Left kidney (tissue), 2 donors: ENCODE measurements around the gene CHURC1. TPM values are rescaled to one million over a fixed set of nuclear protein-coding genes. Genes with fewer than 3 reads are reported as not detected.

Source experiments
- DNase-seq: peaks from one replicate; pipeline ENCODE4 v3.0.0-alpha.2; 2013
- polyA plus RNA-seq: library from polyadenylated mRNA; unstranded; fragments of 120-200 nt; gene quantifications from one replicate; pipeline ENCODE4 v1.2.1, GENCODE V29; 2013; ENCODE audit not compliant: insufficient read length

CHURC1 gene
- polyA plus RNA-seq, 1 donor, result 63.3 TPM

DNA sequence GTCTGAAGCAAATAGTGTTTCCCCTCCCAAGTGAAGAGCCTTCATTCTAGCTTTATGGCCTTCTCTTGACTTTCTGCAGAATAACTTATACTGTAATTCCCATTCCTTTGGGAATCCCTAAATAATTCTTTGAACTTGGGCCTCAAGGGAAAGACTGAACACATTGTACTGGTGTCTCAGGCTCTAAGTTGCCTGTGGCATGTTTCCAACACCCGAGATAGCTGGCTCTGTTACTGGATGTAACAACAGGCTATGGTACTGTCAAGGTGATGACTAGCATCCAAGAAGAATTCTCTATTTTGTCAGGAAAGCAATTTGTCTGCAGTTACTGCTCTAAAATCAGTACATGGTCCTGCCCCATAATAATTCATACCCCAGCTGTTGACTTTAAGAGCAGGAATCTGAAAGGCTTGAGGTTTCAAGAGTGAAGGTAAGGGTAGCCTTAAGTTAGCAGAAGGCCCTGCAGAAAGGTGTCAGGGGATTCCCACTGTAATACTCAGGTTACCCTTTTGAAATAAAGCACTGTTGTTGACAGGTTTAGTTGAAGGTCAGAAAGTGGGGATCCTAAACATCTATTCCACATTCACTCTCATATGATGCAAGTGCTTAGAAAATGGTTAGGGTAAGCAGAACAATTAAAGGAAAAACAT, 23.0 kb downstream of the CHURC1 start:
- DNase-seq, result no peak

DNA sequence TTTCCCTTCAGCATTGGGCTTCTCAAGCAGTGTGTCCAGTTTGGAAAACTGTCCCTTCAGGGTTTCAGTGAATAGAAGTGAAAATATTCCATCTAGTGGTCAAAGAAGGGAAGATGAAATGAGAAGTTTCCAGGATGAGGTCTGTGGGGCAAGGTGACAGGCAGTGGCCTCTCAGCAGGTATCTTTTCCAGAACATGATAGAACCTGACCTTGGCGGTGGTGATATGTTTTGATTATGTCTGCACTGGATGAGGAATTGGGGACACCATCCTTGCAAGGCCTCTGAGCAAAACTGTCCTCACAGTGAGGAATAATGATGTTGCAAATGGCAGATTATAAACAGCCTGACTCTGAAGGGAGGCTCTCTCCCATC, 23.6 kb downstream of the CHURC1 start:
- DNase-seq, result no peak

DNA sequence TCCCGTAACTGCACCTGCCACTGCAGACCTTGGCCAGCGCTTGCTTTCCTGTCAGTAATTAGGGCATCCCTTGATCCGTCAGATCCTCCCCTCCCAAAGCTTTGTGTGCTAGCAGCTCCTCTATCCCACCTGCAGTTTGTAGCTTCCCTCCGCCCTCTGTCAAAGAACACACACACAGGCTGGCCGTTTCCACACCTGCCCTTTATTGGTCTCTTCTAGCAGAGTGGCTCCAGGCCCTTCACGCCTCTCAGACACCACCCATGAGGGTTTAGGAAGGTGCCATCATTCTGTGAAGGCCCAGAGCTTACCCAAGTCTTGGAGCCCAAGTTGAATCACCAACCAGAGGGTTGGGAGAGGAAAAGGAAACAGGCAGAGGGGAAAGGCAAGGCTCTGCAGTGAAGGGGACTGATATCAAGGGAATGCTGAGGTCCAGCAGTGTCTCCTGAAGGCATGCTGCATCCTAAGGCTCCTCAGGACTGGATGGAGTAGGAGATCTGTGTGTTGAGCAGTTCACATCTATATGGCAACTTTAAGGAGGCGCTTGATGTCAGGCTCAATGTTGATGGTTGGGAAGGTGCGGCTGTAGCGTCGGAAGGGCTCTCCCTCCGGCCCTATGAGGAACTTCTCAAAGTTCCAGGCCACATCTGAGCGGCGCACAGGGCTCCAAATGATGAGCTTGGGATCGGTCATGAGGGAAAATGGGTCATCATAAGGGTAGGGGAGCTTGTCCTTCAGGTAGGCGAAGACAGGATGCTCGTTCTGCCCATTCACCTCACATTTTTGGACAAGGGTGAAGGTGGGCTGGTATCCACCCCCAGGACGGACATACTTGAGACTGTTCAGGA, 24.9 kb downstream of the CHURC1 start:
- no peak for DNase-seq

DNA sequence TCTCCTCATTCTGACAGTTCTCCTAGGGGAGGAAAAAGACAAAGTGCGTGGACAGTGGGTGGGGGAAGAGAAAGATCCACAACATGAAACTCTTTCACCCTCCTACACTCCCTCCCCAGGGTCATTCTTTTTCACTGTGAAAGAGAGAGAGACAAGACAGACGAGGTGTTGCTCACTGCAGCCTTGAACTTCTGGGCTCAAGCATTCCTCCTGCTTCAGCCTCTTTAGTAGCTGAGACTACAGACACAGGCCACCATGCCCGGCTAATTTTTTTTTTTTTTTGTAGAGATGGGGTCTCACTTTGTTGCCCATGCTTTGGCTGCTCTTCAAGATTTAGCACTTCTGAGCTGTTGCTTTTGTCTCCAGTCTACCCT, 25.5 kb downstream of the CHURC1 start:
- DNase-seq, result no peak

DNA sequence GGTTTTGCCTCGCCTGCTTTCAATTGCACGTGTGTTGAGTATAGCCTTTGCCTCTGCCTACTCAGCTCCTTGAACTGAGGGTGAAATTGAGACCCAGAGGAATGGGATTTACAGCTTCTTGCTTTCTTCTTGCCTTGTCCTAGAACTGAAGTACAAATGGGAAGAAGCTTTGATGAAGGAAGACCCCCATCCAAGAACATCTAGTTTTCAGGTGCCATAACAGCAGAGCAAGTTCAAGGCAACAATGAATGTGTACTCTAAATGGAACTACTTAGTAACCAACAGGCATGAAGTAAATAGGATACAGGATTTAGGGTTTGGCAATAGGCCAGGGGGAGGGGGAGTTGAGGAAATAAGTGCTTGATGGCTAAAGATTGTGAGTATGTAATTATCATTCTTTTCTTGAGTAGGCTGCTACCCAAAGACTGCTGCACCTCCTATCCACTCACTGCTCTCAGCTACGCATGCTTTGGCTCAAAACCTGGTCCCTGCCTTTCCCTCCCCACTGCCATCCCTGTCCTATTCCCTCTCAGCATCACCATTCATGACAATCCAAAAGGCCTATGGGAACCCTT, 26.2 kb downstream of the CHURC1 start:
- no peak for DNase-seq

DNA sequence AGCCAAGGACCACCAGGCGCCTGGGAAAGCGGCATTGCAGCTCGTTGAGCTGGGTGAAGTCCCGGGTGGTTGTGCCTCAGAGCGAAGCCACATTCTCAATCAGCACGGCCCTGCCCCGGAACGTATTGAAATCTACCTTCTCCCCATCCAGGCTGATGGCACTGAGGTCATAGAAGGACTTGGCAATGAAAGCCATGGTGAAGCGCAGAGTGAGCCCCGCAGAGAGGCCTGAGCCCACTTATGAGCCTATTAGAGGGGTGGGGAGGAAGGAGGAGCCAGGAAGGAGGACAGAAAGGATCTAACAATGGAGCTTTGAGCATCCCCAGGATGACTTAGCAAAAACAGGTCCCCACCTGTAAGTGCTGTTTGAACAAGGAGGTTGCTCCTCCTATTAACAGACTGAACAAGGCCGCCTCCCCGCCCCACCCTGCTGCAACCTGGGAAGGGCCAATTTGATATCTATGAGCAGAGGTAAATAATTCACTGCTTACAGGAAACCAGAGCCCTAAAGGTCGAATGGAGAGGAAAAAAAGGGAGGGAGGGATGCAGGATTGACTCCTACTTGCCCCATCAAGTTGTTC, 28.4 kb downstream of the CHURC1 start, which contains the start of gene GPX2:
Gene GPX2 (minus strand): TSS at position 215 of the 581 bp plus-strand sequence. CDS start 19 bp downstream, at position 196.
- DNase-seq, result no peak

DNA sequence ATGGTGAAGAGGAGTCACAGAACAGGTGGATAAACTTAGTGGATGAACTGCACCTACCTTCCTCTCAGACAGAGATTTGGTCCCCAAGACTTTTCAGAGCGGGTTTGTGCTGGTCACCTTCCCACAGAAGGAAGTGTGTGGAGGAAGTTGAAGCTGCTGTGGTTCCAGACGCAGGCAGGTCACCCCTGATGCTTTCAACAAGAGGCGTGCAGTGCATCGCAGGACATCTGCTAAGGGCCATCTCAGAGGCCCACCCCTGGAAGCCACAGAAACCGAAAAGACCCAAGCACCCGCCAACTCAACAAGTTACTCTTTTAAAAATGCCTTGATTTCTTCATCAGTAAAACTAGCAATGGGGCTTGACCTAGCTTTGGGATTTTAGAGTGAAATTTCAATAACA, 29.3 kb downstream of the CHURC1 start:
- no peak for DNase-seq

DNA sequence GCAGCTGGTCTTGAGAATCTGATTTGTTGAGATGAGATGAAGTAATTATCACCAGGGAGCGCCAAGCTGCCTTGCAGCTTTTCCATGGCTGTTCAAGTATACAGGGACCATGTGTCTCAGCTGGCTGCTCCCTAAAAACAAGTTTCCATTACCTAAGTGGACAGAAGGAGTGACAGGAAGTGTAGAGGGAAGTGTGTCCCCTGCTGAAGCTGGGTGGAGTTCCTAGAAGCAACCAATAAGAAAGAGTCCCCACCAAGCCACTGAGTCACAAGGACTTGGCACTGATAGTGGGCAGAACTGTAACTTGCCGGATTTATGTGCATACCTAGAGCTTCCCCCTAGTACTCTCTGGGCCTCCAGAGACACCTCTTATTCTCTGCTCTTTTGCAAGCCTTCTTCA, 29.8 kb downstream of the CHURC1 start:
- no peak for DNase-seq

DNA sequence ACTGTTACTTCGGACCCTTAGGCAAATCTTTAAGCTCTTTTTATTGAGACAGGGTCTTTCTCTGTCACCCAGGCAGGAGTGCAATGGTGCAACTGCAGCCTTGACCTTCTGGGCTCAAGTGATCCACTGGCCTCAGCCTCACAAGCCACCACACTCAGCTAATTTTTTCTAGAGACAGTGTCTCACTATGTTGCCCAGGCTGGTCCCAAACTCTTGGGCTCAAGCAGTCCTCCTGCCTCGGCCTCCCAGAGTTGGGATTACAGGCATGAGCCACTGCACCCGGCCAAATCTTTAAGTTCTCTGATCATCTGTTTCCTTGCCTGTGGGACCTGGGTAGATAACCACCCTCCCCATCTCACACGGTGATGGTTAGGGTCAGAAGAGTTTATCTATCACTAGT, 30.6 kb downstream of the CHURC1 start:
- DNase-seq, result no peak

DNA sequence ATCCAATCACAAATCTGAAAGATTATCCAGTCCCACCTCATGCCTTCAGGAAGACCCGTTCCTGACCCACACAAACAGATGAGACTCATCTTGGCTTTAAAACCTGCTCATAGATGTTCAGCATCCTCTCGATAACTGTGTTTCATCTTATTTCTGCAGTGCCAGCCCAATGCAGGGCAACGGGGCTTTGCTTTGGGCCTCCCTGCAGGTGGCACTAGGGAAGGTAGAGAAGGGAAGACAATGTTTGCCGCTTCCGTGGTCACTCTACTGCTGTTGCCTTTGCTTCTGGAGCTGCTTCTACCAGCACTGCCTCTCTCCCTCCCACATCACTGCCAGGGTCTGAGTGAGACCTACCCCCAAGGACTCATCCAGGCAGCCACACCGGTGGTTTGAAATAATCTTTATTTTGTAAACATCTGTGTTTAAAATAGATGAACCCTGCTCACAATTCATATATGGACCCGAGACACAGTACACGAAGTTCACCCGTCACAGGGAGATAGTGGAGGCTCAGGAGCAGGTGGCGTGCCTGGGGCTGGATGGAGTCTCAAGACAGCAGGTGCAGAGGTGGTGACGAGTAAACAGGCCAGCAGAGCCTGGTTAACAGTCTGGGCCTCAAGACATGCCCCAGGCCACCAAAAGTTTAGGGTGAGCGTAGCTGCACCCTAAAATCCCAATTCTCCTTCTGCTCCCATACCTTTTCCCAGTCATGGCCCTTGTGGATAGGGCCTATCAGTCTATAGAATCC, 31.4 kb downstream of the CHURC1 start:
- DNase-seq, result no peak

DNA sequence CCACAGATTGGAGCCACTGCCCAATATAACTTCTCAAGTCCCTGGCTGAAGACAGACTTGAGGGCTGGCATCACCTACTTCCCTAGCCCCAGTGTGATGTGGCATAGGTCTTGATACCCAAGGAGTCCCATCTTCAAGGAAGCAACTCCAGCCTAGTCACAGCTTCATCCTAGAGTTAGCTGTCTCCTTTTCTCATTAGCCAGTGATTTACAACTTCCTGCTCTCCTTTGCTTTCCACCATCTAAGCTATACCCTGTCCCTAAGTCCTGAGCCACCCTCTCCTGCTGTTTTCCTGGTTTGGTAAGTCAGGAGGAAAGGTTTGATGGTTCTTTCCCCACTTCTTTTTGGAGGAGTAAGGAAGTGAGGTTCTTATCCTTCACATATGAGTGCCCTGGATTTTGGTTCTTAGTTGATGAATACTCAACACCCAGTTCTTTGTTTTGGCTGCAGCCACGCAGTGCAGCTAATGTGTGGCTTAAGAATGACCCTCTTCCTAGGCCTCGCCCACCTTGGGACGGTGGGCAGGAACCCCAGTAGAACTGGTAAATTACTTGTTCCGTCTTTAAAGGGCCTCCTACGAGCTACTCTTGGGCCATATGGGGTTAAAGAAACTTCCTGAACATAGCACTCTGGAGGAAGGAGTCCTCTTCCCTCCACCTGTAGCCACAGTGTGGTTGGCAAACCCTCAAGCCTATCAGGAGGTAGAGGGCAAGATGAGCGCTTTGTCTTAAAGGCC, 32.2 kb downstream of the CHURC1 start:
- DNase-seq, result no peak

DNA sequence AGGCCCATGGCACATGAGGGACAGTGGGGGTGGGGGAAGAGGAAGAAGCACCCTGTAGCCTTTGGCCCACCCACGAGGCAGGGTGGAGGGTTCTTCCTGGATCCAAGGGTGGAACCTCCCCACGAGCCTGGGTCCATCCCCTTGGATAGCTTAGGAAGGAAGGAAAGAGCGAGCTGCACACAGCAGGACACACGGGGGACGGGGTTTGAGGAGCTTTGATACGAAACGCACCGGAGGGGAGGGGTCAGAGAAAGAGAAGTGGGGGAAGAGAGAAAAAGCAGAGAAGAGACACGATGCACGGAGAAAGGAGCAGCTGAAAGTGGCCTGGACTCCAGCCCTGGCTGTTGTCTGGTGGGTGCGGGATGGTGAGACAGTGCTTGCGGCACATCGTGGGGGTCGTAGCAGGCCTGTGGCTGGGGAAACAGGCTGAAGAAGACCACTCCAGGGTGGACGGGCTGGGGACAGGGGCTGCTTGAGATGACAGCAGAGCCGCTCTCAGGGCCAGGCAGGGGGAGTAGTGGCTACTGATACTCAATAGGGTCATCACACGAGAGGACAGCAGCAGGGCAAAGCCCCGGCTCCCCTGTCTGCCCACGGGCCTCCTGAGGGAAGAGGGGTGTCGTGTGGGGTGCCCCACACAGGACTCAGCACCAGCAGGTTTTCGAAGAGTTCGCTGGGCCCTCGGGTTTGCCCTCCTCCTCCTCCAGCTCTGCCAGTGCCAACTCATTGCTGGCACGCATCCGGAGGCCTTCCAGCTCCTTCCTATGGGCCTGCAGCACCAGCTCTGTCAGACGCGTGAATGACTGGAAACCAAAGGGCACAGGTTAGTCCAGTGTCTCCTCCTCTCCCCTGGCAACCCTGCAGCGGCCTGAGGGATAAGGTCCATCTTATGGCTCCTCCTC, 33.7 kb downstream of the CHURC1 start:
- DNase-seq, result no peak

DNA sequence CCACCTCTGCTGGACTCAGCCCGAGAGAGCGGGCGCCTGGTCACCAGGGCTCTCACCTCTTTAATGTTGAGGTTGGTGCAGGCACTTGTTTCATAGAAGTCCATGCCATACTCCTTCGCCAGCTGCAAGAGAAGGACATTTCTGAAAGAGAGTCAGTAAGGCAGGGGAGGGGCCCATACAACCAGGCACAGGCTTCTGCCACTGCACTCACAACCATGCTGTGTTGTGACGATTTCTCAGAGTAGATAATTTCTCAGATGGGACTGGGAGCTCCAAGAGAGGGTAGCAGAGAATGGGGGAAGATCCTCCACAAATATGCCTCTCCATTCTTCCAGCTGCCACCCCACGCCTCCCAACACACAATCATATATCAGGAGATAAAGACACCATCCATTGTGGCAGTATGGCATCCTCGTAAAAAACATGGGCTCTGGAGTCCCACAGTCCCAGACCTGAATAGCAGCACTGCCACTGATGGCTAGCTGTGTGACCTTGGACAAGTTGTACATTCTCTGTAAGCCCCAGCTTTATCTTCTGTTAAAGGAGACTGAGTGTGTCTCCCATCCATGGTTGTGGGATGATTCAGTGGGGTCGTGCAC, 34.5 kb downstream of the CHURC1 start:
- DNase-seq, result no peak

DNA sequence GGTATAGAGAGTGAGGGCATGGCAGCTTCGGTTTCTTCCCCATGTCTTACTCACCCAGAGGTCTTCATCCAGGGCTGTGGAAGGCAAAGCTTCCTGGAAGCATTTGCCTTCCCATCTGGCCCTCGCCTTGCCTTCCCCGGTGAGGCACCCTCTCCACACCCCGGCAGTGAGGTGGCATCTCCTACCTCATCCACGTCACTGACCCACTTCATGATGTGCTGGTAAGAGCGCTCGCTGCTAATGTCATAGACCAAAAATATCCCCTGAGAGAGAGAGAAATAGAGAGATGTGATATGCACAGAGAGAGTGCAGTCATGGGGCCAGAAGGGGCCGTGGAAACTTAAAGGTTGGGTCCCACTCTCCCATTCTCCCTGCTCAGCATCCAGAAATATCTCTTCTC, 36.6 kb downstream of the CHURC1 start:
- DNase-seq, result no peak

DNA sequence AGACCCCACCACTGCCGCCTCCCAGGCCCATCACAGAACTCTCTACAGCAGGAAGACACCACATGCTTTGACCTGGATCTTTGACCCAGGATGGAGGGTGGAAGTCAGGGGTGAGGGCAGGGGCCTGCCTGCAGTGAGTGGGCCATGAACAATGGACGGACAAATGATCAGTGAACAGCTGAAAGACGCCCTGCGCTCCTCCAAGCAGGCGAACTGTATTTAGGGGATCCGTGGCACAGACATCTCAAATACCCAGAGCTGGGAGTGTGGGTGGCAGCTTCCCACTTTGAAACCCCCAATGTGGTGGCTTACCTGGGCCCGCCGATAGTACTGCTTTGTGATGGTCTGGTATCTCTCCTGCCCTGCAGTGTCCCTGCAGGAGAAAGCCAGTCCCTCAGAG, 37.0 kb downstream of the CHURC1 start:
- DNase-seq, result no peak

DNA sequence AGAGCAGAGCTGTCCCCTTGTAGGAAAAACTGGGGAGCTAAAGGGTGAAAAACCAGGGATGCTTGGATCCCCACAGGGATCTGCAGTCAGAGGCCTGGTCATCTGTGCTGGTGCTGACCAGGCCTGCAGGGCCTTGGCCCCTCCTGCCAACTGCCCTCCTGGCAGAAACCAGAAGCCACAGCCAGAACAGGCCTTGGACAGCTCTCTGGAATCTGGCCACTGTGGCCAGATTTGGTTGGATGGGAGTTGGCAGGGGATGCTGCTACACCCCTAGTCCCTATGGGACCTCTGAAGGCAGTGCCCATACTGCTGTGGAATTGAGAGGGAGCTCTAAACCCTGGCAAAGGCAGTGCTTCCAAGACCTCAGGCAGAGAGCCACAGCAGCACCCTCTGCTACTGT, 37.5 kb downstream of the CHURC1 start:
- no peak for DNase-seq

DNA sequence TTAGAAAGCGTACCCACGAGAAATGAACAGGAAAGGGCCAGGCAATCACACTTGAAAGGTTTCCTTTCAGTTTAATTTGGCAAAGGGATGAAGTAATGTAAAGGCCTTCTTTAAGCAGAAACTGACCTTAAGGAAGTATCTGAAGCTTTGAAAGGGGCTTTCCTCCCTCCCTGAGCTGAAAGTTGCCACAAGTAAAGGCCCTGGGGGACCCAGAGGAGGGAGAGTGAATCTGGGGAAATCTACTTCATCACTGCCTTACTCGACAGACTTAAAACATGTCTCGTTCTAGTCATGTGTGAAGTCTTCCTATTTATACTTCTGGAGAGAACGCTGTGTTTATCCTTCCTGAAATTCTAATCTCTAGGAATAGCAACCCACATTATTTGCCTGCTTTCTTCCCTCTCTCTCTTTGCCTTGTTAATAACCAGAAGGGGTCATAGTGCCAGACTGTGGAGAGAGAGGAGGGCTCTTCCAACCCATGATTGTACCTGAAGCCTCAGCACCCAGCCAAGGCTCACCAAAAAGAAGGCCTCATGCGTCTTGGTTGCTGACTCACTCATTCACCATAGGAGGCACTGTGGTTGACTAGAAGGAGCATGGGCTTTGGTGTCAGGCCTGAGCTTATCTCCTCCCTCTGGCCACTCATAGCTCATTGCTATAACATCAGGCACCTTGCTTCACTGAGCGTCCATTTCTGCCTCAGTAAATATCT, 38.5 kb downstream of the CHURC1 start:
- no peak for DNase-seq

DNA sequence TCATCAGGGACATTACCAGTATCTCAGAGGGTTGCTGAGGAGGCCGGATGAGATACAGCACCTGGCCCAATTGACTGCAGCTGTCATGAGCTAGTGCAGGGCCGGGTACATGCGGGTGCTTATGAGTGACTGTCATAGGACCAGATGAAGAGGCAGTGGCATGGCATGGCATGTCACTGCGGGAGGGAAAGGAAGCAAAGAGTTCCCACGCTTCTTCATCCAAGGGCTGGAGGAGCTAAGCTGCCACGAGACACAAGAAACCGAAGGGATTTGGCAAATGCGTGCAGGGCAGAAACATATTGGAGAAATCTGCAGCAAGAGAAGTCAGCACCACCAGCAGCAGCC, 39.0 kb downstream of the CHURC1 start:
- DNase-seq, result no peak

DNA sequence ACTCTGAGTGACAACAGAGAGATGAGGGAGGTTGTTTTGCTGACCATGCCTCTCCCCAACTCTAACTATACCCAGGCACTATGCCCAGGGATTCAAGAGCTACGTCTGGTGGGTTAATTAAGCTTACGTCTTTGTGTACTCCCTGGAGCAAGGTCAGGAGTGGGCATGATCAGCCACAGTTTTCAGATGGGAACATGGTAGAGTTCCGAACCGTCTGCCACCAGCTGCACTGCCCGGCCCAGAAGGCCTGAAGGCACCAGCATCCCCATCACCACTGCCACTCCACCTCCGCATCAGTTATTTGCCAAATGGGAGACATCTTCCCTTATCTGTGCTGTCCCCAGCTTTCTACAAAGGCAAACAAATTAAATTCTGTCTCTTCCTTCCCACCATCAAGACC, 39.4 kb downstream of the CHURC1 start:
- no peak for DNase-seq
